ENCODE data around the gene CHRNA5. TPM values are rescaled to one million over a fixed set of nuclear protein-coding genes. Genes with fewer than 3 reads are reported as not detected.

The CHRNA5 gene
- polyA plus RNA-seq, 1 donor from 2014 or later: 6.8 TPM

- H3K79me2 ChIP-seq (replicated peaks; ENCODE audit: insufficient read depth, low read length): no peaks in the 10 kb centered on the region
- H3K9me2 ChIP-seq (ENCODE audit: insufficient read depth, low read length): no peaks in the 10 kb centered on the region
- no peaks in the 10 kb centered on the region for H3K36me3 ChIP-seq (ENCODE audit: insufficient read depth, low read length)
- no peaks in the 10 kb centered on the region for H3K27me3 ChIP-seq (ENCODE audit: insufficient read depth, low read depth, low read length)
- no peak overlapping the region for H3K4me3 ChIP-seq (ENCODE audit: low read length)
- no peaks in the 10 kb centered on the region for H3K9me3 ChIP-seq (ENCODE audit: low read length)
- no peak for TF ChIP-seq CTCF (IDR thresholded peaks at IDR 0.05; ENCODE audit: poor library complexity, severe bottlenecking)
- TF ChIP-seq EZH2 (IDR thresholded peaks at IDR 0.05; ENCODE audit: borderline replicate concordance, insufficient read depth, low read length, poor library complexity, severe bottlenecking): no peak
- no peak for TF ChIP-seq TAF1 (IDR thresholded peaks at IDR 0.05; ENCODE audit: low read depth)
- TF ChIP-seq MXI1 (conservative IDR thresholded peaks at IDR 0.05; ENCODE audit: poor library complexity, severe bottlenecking): no peak
- no peak for TF ChIP-seq SMC3 (conservative IDR thresholded peaks at IDR 0.05; ENCODE audit: poor library complexity)
- no peak for TF ChIP-seq POLR2AphosphoS5 (IDR thresholded peaks at IDR 0.05)
- H3K27ac ChIP-seq (ENCODE audit: low read length): no peak overlapping the region
- H3K9ac ChIP-seq (ENCODE audit: low read length): no peak overlapping the region
- H4K20me1 ChIP-seq (ENCODE audit: insufficient read depth): no peaks in the 10 kb centered on the region
- H2AFZ ChIP-seq (ENCODE audit: low read depth, low read length): no peak overlapping the region
- H3K4me2 ChIP-seq (ENCODE audit: low read length): no peak overlapping the region
- no peaks in the 10 kb centered on the region for H3F3A ChIP-seq (ENCODE audit: insufficient read depth, low read length, poor library complexity, severe bottlenecking)
Observed at GRCh38 chr15:78603467-78603866, 38.1 kb downstream of the CHRNA5 start.

- Histone ChIP-seq H3K4me2 (ENCODE audit: low read length) (no peak overlapping the region), H2AFZ (ENCODE audit: low read depth, low read length) (no peak overlapping the region), H3K9ac (ENCODE audit: low read length) (no peak overlapping the region), H3K9me2 (ENCODE audit: insufficient read depth, low read length) (no peaks in the 10 kb centered on the region), H3K27ac (ENCODE audit: low read length) (no peak overlapping the region), H4K20me1 (ENCODE audit: insufficient read depth) (no peaks in the 10 kb centered on the region), H3K36me3 (ENCODE audit: insufficient read depth, low read length) (no peaks in the 10 kb centered on the region), H3K4me3 (ENCODE audit: low read length) (no peak overlapping the region), H3K9me3 (ENCODE audit: low read length) (no peaks in the 10 kb centered on the region), H3K27me3 (ENCODE audit: insufficient read depth, low read depth, low read length) (no peaks in the 10 kb centered on the region), H3K79me2 (replicated peaks; ENCODE audit: insufficient read depth, low read length) (no peaks in the 10 kb centered on the region), H3F3A (ENCODE audit: insufficient read depth, low read length, poor library complexity, severe bottlenecking) (no peaks in the 10 kb centered on the region)
- TF ChIP-seq REST (IDR thresholded peaks at IDR 0.05; ENCODE audit: borderline replicate concordance): no peak
- no peak for TF ChIP-seq TAF1 (IDR thresholded peaks at IDR 0.05; ENCODE audit: low read depth)
- no peak for TF ChIP-seq RAD21 (conservative IDR thresholded peaks at IDR 0.05)
Observed at GRCh38 chr15:78604420-78604819, 39.1 kb downstream of the CHRNA5 start.

- TF ChIP-seq EP300 (conservative IDR thresholded peaks at IDR 0.05; ENCODE audit: poor library complexity, severe bottlenecking) (no peak), EZH2 (IDR thresholded peaks at IDR 0.05; ENCODE audit: borderline replicate concordance, insufficient read depth, low read length, poor library complexity, severe bottlenecking) (no peak), TAF1 (IDR thresholded peaks at IDR 0.05; ENCODE audit: low read depth) (no peak), CTCF (IDR thresholded peaks at IDR 0.05; ENCODE audit: poor library complexity, severe bottlenecking) (no peak), SMC3 (conservative IDR thresholded peaks at IDR 0.05; ENCODE audit: poor library complexity) (no peak), POLR2AphosphoS5 (IDR thresholded peaks at IDR 0.05) (no peak), RAD21 (conservative IDR thresholded peaks at IDR 0.05) (no peak), REST (IDR thresholded peaks at IDR 0.05; ENCODE audit: borderline replicate concordance) (no peak)
- H3K27me3 ChIP-seq (ENCODE audit: insufficient read depth, low read depth, low read length): no peaks in the 10 kb centered on the region
- no peak overlapping the region for H3K27ac ChIP-seq (ENCODE audit: low read length)
Observed at GRCh38 chr15:78605201-78605600, 39.9 kb downstream of the CHRNA5 start.

More at GRCh38 chr15:78605201-78605600, 39.9 kb downstream of the CHRNA5 start:
- H4K20me1 ChIP-seq (ENCODE audit: insufficient read depth): no peaks in the 10 kb centered on the region
- no peaks in the 10 kb centered on the region for H3K9me2 ChIP-seq (ENCODE audit: insufficient read depth, low read length)
- H3K4me3 ChIP-seq (ENCODE audit: low read length): no peak overlapping the region
- no peaks in the 10 kb centered on the region for H3K79me2 ChIP-seq (replicated peaks; ENCODE audit: insufficient read depth, low read length)
- no peaks in the 10 kb centered on the region for H3K36me3 ChIP-seq (ENCODE audit: insufficient read depth, low read length)
- no peaks in the 10 kb centered on the region for H3F3A ChIP-seq (ENCODE audit: insufficient read depth, low read length, poor library complexity, severe bottlenecking)
- H3K9me3 ChIP-seq (ENCODE audit: low read length): no peaks in the 10 kb centered on the region
- no peak overlapping the region for H3K9ac ChIP-seq (ENCODE audit: low read length)
- H2AFZ ChIP-seq (ENCODE audit: low read depth, low read length): no peak overlapping the region
- no peak overlapping the region for H3K4me2 ChIP-seq (ENCODE audit: low read length)
